GM12878 (cell line): ENCODE data around the gene PDPK1. TPM values are rescaled to one million over a fixed set of nuclear protein-coding genes. Genes with fewer than 3 reads are reported as not detected.
A peak's percentile ranks its signal among the peaks of the same experiment; 100 is the strongest.

ENCODE experiments used
- ATAC-seq: fragments of 200-7000 bp; cut with Tn5 transposase; 3 replicates; pipeline ENCODE4 v1.9.1; 2020; ENCODE audit warnings: mild to moderate bottlenecking, moderate library complexity
- BruUV-seq: library from RNA; stranded (reverse); fragments of 400-500 nt; replicated peaks from 2 replicates; lab custom pipeline; 2021; lab: Mats Ljungman, UMichigan
- CTCF ChIA-PET: fragments of 300-600 bp; sonication (Branson Sonifier 250); formaldehyde crosslinking; extraction: SDS; loops from one replicate; lab custom pipeline; 2021; ENCODE audit warnings: inconsistent platforms; lab: Yijun Ruan, JAX
- POLR2A ChIA-PET: fragments of 350-600 bp; formaldehyde crosslinking; extraction: SDS; loops from one replicate; lab custom pipeline; 2021; ENCODE audit warnings: inconsistent platforms; lab: Charles Lee
- RAD21 ChIA-PET: fragments of 300-600 bp; sonication (Branson Sonifier 250); formaldehyde crosslinking; loops from one replicate; lab custom pipeline; 2023; ENCODE audit warnings: antibody characterized with exemption; ENCODE audit not compliant: unreplicated experiment; lab: Charles Lee
- SMC1A ChIA-PET: fragments of 300-600 bp; sonication (Branson Sonifier 250); formaldehyde crosslinking; loops from one replicate; lab custom pipeline; 2023; ENCODE audit not compliant: unreplicated experiment, uncharacterized antibody; lab: Charles Lee
- DNase-seq: peaks from one replicate; pipeline ENCODE4 v3.0.0-alpha.2; 2011; ENCODE audit warnings: low read depth, low spot score
- FAIRE-seq: peaks from 3 replicates; lab custom pipeline; 2011; peaks lifted over from hg19 to GRCh38; lab: Jason Lieb, UNC
- H2AFZ ChIP-seq: 2 replicates; pipeline ENCODE4 v1.6.0; 2011; ENCODE audit warnings: low read depth, low read length, control low read depth; ENCODE audit not compliant: control insufficient read depth
- H3K27ac ChIP-seq: 2 replicates; pipeline ENCODE4 v1.5.1; 2011; ENCODE audit warnings: control low read depth; ENCODE audit not compliant: control insufficient read depth, insufficient read depth
- H3K27me3 ChIP-seq, 2 experiments: replicated peaks in 1 of 2; 2 replicates each; pipeline versions ENCODE4 v1.6.0 to v1.6.1; 2011; ENCODE audit warnings: low read length in 1 of 2; ENCODE audit not compliant: control insufficient read depth in 2 of 2, insufficient read depth in 2 of 2
- H3K36me3 ChIP-seq, 2 experiments: 2 replicates each; pipeline ENCODE4 v1.5.1; 2011; ENCODE audit warnings: low read length in 1 of 2; ENCODE audit not compliant: control insufficient read depth in 2 of 2, insufficient read depth in 2 of 2
- H3K4me1 ChIP-seq: 2 replicates; pipeline ENCODE4 v1.6.1; 2011; ENCODE audit warnings: mild to moderate bottlenecking, low read length, moderate library complexity, mixed read lengths; ENCODE audit not compliant: control insufficient read depth, insufficient read depth
- H3K4me2 ChIP-seq: 2 replicates; pipeline ENCODE4 v1.6.0; 2011; ENCODE audit warnings: control low read depth; ENCODE audit not compliant: control insufficient read depth, insufficient read depth
- H3K4me3 ChIP-seq: fragments of 200-600 bp; sonication (generic); 2 replicates; pipeline ENCODE4 v1.5.1; 2016
- H3K79me2 ChIP-seq: 2 replicates; pipeline ENCODE4 v1.6.0; 2011; ENCODE audit warnings: low read length; ENCODE audit not compliant: control insufficient read depth, insufficient read depth
- H3K9ac ChIP-seq: 2 replicates; pipeline ENCODE4 v1.8.0; 2011; ENCODE audit warnings: low read length, control low read depth, mixed read lengths; ENCODE audit not compliant: control insufficient read depth, insufficient read depth
- H3K9me3 ChIP-seq: replicated peaks from 3 replicates; pipeline ENCODE4 v1.5.1; 2011; ENCODE audit warnings: mild to moderate bottlenecking, low read length; ENCODE audit not compliant: control insufficient read depth, insufficient read depth
- H4K20me1 ChIP-seq: 2 replicates; pipeline ENCODE4 v1.6.0; 2011; ENCODE audit not compliant: control insufficient read depth, insufficient read depth
- ATF3 ChIP-seq: IDR thresholded peaks from 2 replicates; pipeline ENCODE4 v1.6.1; 2011; ENCODE audit warnings: low read depth, mild to moderate bottlenecking, low read length, moderate library complexity, borderline replicate concordance; ENCODE audit errors: extremely low read depth
- BCL3 ChIP-seq: IDR thresholded peaks from 2 replicates; pipeline ENCODE4 v1.6.1; 2011; ENCODE audit warnings: borderline replicate concordance, low read depth, mild to moderate bottlenecking, moderate library complexity, low read length; ENCODE audit not compliant: insufficient read depth, poor library complexity, severe bottlenecking
- IKZF1 ChIP-seq: fragments of 450-650 bp; conservative IDR thresholded peaks from 2 replicates; pipeline ENCODE4 v1.6.1; 2017; ENCODE audit warnings: antibody characterized with exemption, mild to moderate bottlenecking
- KAT2A ChIP-seq: conservative IDR thresholded peaks from 2 replicates; pipeline ENCODE4 v1.6.1; 2011; ENCODE audit warnings: low read depth, low read length; ENCODE audit not compliant: control insufficient read depth
- NFYB ChIP-seq: IDR thresholded peaks from 2 replicates; pipeline ENCODE4 v1.6.1; 2011; ENCODE audit warnings: low read depth, mild to moderate bottlenecking, low read length, improper control_type of control experiment, moderate library complexity; ENCODE audit not compliant: insufficient read depth
- NRF1 ChIP-seq: conservative IDR thresholded peaks from 2 replicates; pipeline ENCODE4 v1.6.1; 2011; ENCODE audit warnings: mild to moderate bottlenecking, low read depth, low read length, improper control_type of control experiment
- PAX5 ChIP-seq: IDR thresholded peaks from 2 replicates; pipeline ENCODE4 v1.6.1; 2011; ENCODE audit warnings: low read depth, low read length, borderline replicate concordance
- PKNOX1 ChIP-seq: fragments of 450-650 bp; IDR thresholded peaks from 2 replicates; pipeline ENCODE4 v1.6.1; 2016; ENCODE audit warnings: mild to moderate bottlenecking
- POLR2AphosphoS5 ChIP-seq: IDR thresholded peaks from 2 replicates; pipeline ENCODE4 v1.6.1; 2011; ENCODE audit warnings: mild to moderate bottlenecking, low read length, inconsistent platforms
- USF2 ChIP-seq: IDR thresholded peaks from 2 replicates; pipeline ENCODE4 v1.6.1; 2011; ENCODE audit warnings: low read depth, low read length, improper control_type of control experiment, borderline replicate concordance
- ZNF687 ChIP-seq: fragments of 450-650 bp; IDR thresholded peaks from 2 replicates; pipeline ENCODE4 v1.6.1; 2017; ENCODE audit warnings: mild to moderate bottlenecking, moderate library complexity
- WGBS: methylation state at CpG from one replicate; pipeline ENCODE4 v1.1.6; 2016; ENCODE audit warnings: low lambda C conversion rate; ENCODE audit not compliant: insufficient replicate concordance, insufficient coverage; ENCODE audit errors: missing lambda C conversion rate; 5-methylcytosine and 5-hydroxymethylcytosine counted together
- in situ Hi-C: fragments of 300-500 bp; cut with MboI; formaldehyde crosslinking; loops from 9 replicates; pipeline ENCODE4 v1.14.3; 2018; ENCODE audit warnings: mixed read lengths
- intact Hi-C: fragments of 100-400 bp; cut with micrococcal nuclease; formaldehyde crosslinking; loops from one replicate; pipeline ENCODE4 v1.14.2; 2022; ENCODE audit not compliant: unreplicated experiment
- polyA plus RNA-seq, 11 experiments: library from polyadenylated mRNA; depleted of rRNA in 4 of 11; unstranded in 6 of 11; stranded (reverse) in 5 of 11; fragments of >200 nt; fragmentation: Nextera tagmentation in 4 of 11; fragmentation: Illumina TruSeq in 1 of 11; extraction: Ambion mirVana in 4 of 11; extraction: Trizol in 1 of 11; gene quantifications; 1 replicate in 1 of 11; 2 replicates in 10 of 11; pipeline versions ENCODE4 v1.2.1 to v1.2.3, GENCODE V29; 2011 to 2016; ENCODE audit warnings: inconsistent platforms in 2 of 11, missing spikeins in 2 of 11, low read depth in 1 of 11
- total RNA-seq, 4 experiments: library from RNA; depleted of rRNA in 3 of 4; stranded (reverse); fragments of >200 nt in 3 of 4; fragmentation: Illumina TruSeq in 1 of 4; extraction: Trizol in 1 of 4; gene quantifications; 2 replicates each; pipeline versions ENCODE4 v1.2.1 to v1.2.3, GENCODE V29; 2013 to 2021

PDPK1 gene
- total and polyA plus RNA-seq, 10 of the 15 experiments (the other 5 are each of a cell fraction or from before 2014, with no cell fraction given): 3.9 to 41.3 (median 25.5) TPM

- Histone ChIP-seq H3K79me2 (no peaks in the 10 kb centered on the region), H3K36me3 (peaks cover 1 to 17% of the 10 kb centered on the region in 2 experiments; a peak in 3 of 4 replicates), H3K27ac (peak overlapping the region; percentile 89), H4K20me1 (no peaks in the 10 kb centered on the region), H3K27me3 (no peaks in the 10 kb centered on the region), H3K9ac (peak overlapping the region; percentile 85), H3K4me2 (peak overlapping the region; percentile 100), H2AFZ (peak overlapping the region; percentile 82), H3K4me1 (peaks cover 13% of the 10 kb centered on the region), H3K4me3 (peak overlapping the region; percentile 95), H3K9me3 (no peaks in the 10 kb centered on the region)
- ChIA-PET POLR2A (interaction anchor here (0.8 to 1.6 kb wide), 5 partner anchors 12 to 377 kb away, joined by 3 to 8 read pairs (median 4); partner anchors contain the start of genes AMDHD2, ATP6V0C, ECI1 and TRAF7), RAD21 (interaction anchor here (0.6 to 1.3 kb wide), 2 partner anchors 19 to 25 kb away, joined by 3 to 6 read pairs; no protein-coding TSS in a partner anchor), SMC1A (no interaction called here), CTCF (interaction anchor here (1.1 to 1.7 kb wide), 2 partner anchors 16 to 22 kb away, joined by 3 to 4 read pairs; no protein-coding TSS in a partner anchor)
- WGBS: 1% methylated on average over 69 of the region's 84 CpGs
- intact Hi-C loops: loop anchor here (10.0 kb wide), 1 partner anchor 153 kb away; the partner anchor contains the start of gene KCTD5
- BruUV-seq: no TSS peak
- FAIRE-seq: peak; percentile 98
- DNase-seq: peak; percentile 84
- ATAC-seq: peak; percentile 96
- in situ Hi-C loops: no loop called here
- TF ChIP-seq ZNF687 (peak; percentile 89), BCL3 (peak; percentile 68), PAX5 (0 out of 2 replicates have a peak, but pooled peaks have one; percentile 35), PKNOX1 (peak; percentile 16; the same call in 1 of the 2 replicates), ATF3 (no peak), NFYB (peak; percentile 49; the same call in 1 of the 2 replicates), KAT2A (no peak), POLR2AphosphoS5 (peak; percentile 65; the same call in 1 of the 2 replicates), NRF1 (peak; percentile 78), IKZF1 (peak; percentile 43; the same call in 1 of the 2 replicates), USF2 (peak; percentile 38)
Observed at GRCh38 chr16:2531696-2532493, 5.9 kb upstream of the PDPK1 start.
